LNCaP clone FGC (cell line): ENCODE data around the gene CMTM7.

Experiments
- DNase-seq: peaks from one replicate; pipeline ENCODE4 v3.0.0-alpha.2; 2011; ENCODE audit warnings: low read depth
- H3K4me3 ChIP-seq: 2 replicates; pipeline ENCODE4 v1.5.1; 2011; ENCODE audit warnings: mild to moderate bottlenecking, low read depth, low read length, control low read depth
- CTCF ChIP-seq: IDR thresholded peaks from 2 replicates; pipeline ENCODE4 v1.5.1; 2012; ENCODE audit warnings: mild to moderate bottlenecking; ENCODE audit not compliant: control insufficient read depth, insufficient read depth; ENCODE audit errors: extremely low read depth

Gene CMTM7

GRCh38 chr3:32372213-32372490 is 19.5 kb upstream of the CMTM7 start:
- TF ChIP-seq CTCF = no peak
- H3K4me3 ChIP-seq = no peak overlapping the region
- DNase-seq = no peak

GRCh38 chr3:32373276-32373675 is 18.4 kb upstream of the CMTM7 start:
- TF ChIP-seq CTCF = no peak
- no peak overlapping the region for H3K4me3 ChIP-seq
- DNase-seq = peak; percentile 17

DNA sequence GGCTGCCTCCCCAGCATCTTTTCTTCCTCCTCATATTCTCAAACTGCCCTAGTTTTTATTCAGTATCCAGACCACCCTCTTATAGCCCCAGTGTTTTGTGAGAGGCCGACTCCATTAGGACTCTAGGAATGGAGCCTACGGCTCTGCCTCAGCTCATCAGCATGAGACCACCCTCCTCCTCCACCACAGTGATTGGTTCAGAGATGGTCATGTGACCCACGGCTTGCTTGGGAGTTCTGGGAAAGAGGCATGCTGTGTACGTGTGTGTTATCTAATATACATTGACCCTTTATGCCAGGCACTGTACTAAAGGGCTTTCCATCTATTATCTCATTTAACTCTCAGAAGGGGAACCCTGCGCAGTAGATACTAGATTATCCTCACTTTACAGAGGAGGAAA is 17.8 kb upstream of the CMTM7 start:
- no peak overlapping the region for H3K4me3 ChIP-seq
- TF ChIP-seq CTCF = no peak
- no peak for DNase-seq

- peak; percentile 48 for DNase-seq
- peak; percentile 59 for TF ChIP-seq CTCF
- no peak overlapping the region for H3K4me3 ChIP-seq
These were observed 16.7 kb upstream of the CMTM7 start for GRCh38 chr3:32374788-32375595.

GRCh38 chr3:32375596-32375930 is 16.1 kb upstream of the CMTM7 start:
- H3K4me3 ChIP-seq = no peak overlapping the region
- no peak for DNase-seq
- TF ChIP-seq CTCF = no peak

DNA sequence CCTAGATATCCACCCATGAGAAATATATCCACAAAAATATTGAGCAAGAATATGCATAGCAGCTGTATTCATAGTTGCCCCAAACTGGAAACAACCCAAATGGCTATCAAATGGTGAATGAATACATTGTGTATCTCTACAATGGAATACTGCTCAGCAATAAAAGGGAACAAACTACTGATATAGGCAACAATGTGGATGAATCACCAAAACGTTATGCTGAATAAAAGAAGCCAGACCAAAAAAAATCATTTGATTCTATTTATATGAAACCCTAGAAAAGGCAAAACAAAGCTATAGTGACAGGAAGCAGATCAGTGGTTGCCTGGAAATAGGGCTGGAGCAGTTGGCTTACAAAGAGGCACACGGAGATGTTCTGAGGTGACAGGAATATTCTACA is 15.5 kb upstream of the CMTM7 start:
- no peak for DNase-seq
- TF ChIP-seq CTCF = no peak
- H3K4me3 ChIP-seq = no peak overlapping the region

DNA sequence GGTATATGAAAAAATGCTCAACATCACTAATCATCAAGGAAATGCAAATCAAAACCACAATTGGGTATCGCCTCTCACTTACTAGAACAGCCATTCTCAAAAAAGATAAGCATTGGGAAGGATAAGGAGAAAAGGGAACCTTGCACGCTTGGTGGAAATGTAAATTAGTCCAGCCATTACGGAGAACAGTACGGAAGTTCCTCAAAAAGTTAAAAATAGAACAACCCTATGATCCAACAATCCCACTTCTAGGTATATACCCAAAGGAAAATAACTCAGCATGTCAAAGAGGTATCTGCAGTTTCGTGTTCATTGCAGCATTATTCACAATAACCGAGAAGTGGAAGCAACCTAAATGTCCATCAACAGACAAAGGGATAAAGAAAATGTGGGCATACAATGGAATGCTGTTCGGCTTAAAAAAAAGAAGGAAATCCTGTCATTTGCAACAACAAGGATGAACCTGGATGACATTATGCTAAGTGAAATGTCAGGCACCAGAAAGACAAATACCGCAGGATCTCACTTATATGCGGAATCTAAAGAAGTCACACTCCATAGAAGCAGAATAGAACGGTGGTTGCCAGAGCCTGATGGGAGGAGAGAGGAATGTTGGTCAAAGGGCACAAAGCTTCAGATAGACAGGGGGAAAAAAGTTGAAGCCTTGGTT is 11.7 kb upstream of the CMTM7 start:
- no peak for TF ChIP-seq CTCF
- DNase-seq = no peak
- no peak overlapping the region for H3K4me3 ChIP-seq
